ENCODE data around the gene FBXO36. TPM values are rescaled to one million over a fixed set of nuclear protein-coding genes. Genes with fewer than 3 reads are reported as not detected.

The FBXO36 gene
- total RNA-seq, 1 experiment from 2014 or later: 3.1 TPM

GRCh38 chr2:229903037-229903436 lies 19.3 kb upstream of the FBXO36 start:
- H3K36me3 ChIP-seq (ENCODE audit: insufficient read depth, low read length, poor library complexity, severe bottlenecking): peaks cover 14% of the 10 kb centered on the region

GRCh38 chr2:229905601-229906000 lies 16.7 kb upstream of the FBXO36 start:
- H3K27ac ChIP-seq (ENCODE audit: low read depth, low read length, poor library complexity, severe bottlenecking): peak overlapping the region; percentile 14
- H3K4me3 ChIP-seq (ENCODE audit: low read depth, low read length, poor library complexity, severe bottlenecking): no peak overlapping the region
- peaks cover 35% of the 10 kb centered on the region for H3K4me1 ChIP-seq (ENCODE audit: insufficient read depth, low read length, poor library complexity, severe bottlenecking)
- intact Hi-C loops (cut with micrococcal nuclease; ENCODE audit: unreplicated experiment): no loop called here
- CTCF ChIA-PET: interaction anchor here (0.7 kb wide), 1 partner anchor 39 kb away, joined by 4 read pairs; no protein-coding TSS in a partner anchor
- no peaks in the 10 kb centered on the region for H3K27me3 ChIP-seq (replicated peaks; ENCODE audit: insufficient read depth, low read depth, low read length, poor library complexity)
- no peaks in the 10 kb centered on the region for H3K9me3 ChIP-seq (ENCODE audit: low read depth, low read length, poor library complexity, severe bottlenecking)
- TF ChIP-seq, protein P1, sequence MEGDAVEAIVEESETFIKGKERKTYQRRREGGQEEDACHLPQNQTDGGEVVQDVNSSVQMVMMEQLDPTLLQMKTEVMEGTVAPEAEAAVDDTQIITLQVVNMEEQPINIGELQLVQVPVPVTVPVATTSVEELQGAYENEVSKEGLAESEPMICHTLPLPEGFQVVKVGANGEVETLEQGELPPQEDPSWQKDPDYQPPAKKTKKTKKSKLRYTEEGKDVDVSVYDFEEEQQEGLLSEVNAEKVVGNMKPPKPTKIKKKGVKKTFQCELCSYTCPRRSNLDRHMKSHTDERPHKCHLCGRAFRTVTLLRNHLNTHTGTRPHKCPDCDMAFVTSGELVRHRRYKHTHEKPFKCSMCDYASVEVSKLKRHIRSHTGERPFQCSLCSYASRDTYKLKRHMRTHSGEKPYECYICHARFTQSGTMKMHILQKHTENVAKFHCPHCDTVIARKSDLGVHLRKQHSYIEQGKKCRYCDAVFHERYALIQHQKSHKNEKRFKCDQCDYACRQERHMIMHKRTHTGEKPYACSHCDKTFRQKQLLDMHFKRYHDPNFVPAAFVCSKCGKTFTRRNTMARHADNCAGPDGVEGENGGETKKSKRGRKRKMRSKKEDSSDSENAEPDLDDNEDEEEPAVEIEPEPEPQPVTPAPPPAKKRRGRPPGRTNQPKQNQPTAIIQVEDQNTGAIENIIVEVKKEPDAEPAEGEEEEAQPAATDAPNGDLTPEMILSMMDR (conservative IDR thresholded peaks at IDR 0.05; ENCODE audit: low read depth, low read length): no peak
- no peak for TF ChIP-seq EZH2 (IDR thresholded peaks at IDR 0.05; ENCODE audit: borderline replicate concordance, low read depth, low read length, poor library complexity, severe bottlenecking)
- DNase-seq (ENCODE audit: low spot score): no peak
- H3K36me3 ChIP-seq (ENCODE audit: insufficient read depth, low read length, poor library complexity, severe bottlenecking): peaks cover 16% of the 10 kb centered on the region
- no TSS peak for BruUV-seq (replicated peaks)
- POLR2A ChIA-PET (ENCODE audit: low non-redundant PET): no interaction called here

More at GRCh38 chr2:229903037-229903436, 19.3 kb upstream of the FBXO36 start:
- no peak for DNase-seq (ENCODE audit: low spot score)
- ChIA-PET CTCF (no interaction called here), POLR2A (ENCODE audit: low non-redundant PET) (no interaction called here)
- peaks cover 21% of the 10 kb centered on the region for H3K4me1 ChIP-seq (ENCODE audit: insufficient read depth, low read length, poor library complexity, severe bottlenecking)
- no TSS peak for BruUV-seq (replicated peaks)
- intact Hi-C loops (cut with micrococcal nuclease; ENCODE audit: unreplicated experiment): no loop called here
- H3K9me3 ChIP-seq (ENCODE audit: low read depth, low read length, poor library complexity, severe bottlenecking): no peaks in the 10 kb centered on the region
- H3K4me3 ChIP-seq (ENCODE audit: low read depth, low read length, poor library complexity, severe bottlenecking): no peak overlapping the region
- no peaks in the 10 kb centered on the region for H3K27me3 ChIP-seq (replicated peaks; ENCODE audit: insufficient read depth, low read depth, low read length, poor library complexity)
- no peak for TF ChIP-seq EZH2 (IDR thresholded peaks at IDR 0.05; ENCODE audit: borderline replicate concordance, low read depth, low read length, poor library complexity, severe bottlenecking)
- TF ChIP-seq, protein P1 (conservative IDR thresholded peaks at IDR 0.05; ENCODE audit: low read depth, low read length): no peak
- H3K27ac ChIP-seq (ENCODE audit: low read depth, low read length, poor library complexity, severe bottlenecking): no peak overlapping the region

GRCh38 chr2:229909090-229909489 lies 13.2 kb upstream of the FBXO36 start:
- BruUV-seq (replicated peaks): no TSS peak
- intact Hi-C loops (cut with micrococcal nuclease; ENCODE audit: unreplicated experiment): no loop called here
- H3K4me1 ChIP-seq (ENCODE audit: insufficient read depth, low read length, poor library complexity, severe bottlenecking): peaks cover 30% of the 10 kb centered on the region
- no peaks in the 10 kb centered on the region for H3K27me3 ChIP-seq (replicated peaks; ENCODE audit: insufficient read depth, low read depth, low read length, poor library complexity)
- H3K27ac ChIP-seq (ENCODE audit: low read depth, low read length, poor library complexity, severe bottlenecking): peak overlapping the region; percentile 33
- no peak overlapping the region for H3K4me3 ChIP-seq (ENCODE audit: low read depth, low read length, poor library complexity, severe bottlenecking)
- no peaks in the 10 kb centered on the region for H3K9me3 ChIP-seq (ENCODE audit: low read depth, low read length, poor library complexity, severe bottlenecking)
- CTCF ChIA-PET: interaction anchor here (0.7 kb wide), 1 partner anchor 110 kb away, joined by 5 read pairs; no protein-coding TSS in a partner anchor
- POLR2A ChIA-PET (ENCODE audit: low non-redundant PET): no interaction called here
- DNase-seq (ENCODE audit: low spot score): peak; percentile 42
- TF ChIP-seq, protein P1 (conservative IDR thresholded peaks at IDR 0.05; ENCODE audit: low read depth, low read length): no peak
- TF ChIP-seq EZH2 (IDR thresholded peaks at IDR 0.05; ENCODE audit: borderline replicate concordance, low read depth, low read length, poor library complexity, severe bottlenecking): no peak
- H3K36me3 ChIP-seq (ENCODE audit: insufficient read depth, low read length, poor library complexity, severe bottlenecking): peaks cover 10% of the 10 kb centered on the region

Data from A673 (cell line).